Nephron progenitor cell (in vitro differentiated cells): ENCODE results near the gene POC5.

ENCODE experiments used
- DNase-seq: peaks from one replicate; pipeline ENCODE4 v3.0.0; 2021
- H3K27ac Mint-ChIP-seq: 2 replicates; pipeline ENCODE4 v1.8.0; 2021; ENCODE audit warnings: mild to moderate bottlenecking, moderate library complexity, mixed read lengths
- H3K27me3 Mint-ChIP-seq: 2 replicates; pipeline ENCODE4 v1.8.0; 2021; ENCODE audit warnings: mild to moderate bottlenecking, low read depth, mixed read lengths; ENCODE audit not compliant: poor library complexity
- H3K36me3 Mint-ChIP-seq: 2 replicates; pipeline ENCODE4 v1.8.0; 2021; ENCODE audit warnings: low read depth, mixed read lengths
- H3K4me1 Mint-ChIP-seq: 2 replicates; pipeline ENCODE4 v1.8.0; 2021; ENCODE audit warnings: mixed read lengths
- H3K4me3 Mint-ChIP-seq: 2 replicates; pipeline ENCODE4 v1.8.0; 2021; ENCODE audit warnings: mild to moderate bottlenecking, moderate library complexity, mixed read lengths
- H3K9me3 Mint-ChIP-seq: 2 replicates; pipeline ENCODE4 v1.8.0; 2021; ENCODE audit warnings: mild to moderate bottlenecking, moderate library complexity, mixed read lengths
- CTCF ChIP-seq: fragments of 200-600 bp; sonication (generic); IDR thresholded peaks from 2 replicates; pipeline ENCODE4 v1.5.0; 2021; ENCODE audit warnings: antibody characterized with exemption

POC5 gene

GRCh38 chr5:75712091-75712490, 5.1 kb downstream of the POC5 start:
- H3K4me3 Mint-ChIP-seq: no peak overlapping the region
- H3K27me3 Mint-ChIP-seq: no peaks in the 10 kb centered on the region
- no peak for TF ChIP-seq CTCF
- H3K9me3 Mint-ChIP-seq: no peaks in the 10 kb centered on the region
- no peak for DNase-seq
- H3K4me1 Mint-ChIP-seq: peaks cover 22% of the 10 kb centered on the region
- no peak overlapping the region for H3K27ac Mint-ChIP-seq
- H3K36me3 Mint-ChIP-seq: peaks cover 24% of the 10 kb centered on the region

- H3K27me3 Mint-ChIP-seq: no peaks in the 10 kb centered on the region
- H3K9me3 Mint-ChIP-seq: no peaks in the 10 kb centered on the region
- H3K4me1 Mint-ChIP-seq: peaks cover 17% of the 10 kb centered on the region
Observed at GRCh38 chr5:75711151-75711550, 6.1 kb downstream of the POC5 start.

GRCh38 chr5:75710637-75711036, 6.6 kb downstream of the POC5 start:
- no peaks in the 10 kb centered on the region for H3K9me3 Mint-ChIP-seq
- no peak for DNase-seq
- TF ChIP-seq CTCF: no peak
- no peak overlapping the region for H3K27ac Mint-ChIP-seq
- H3K4me3 Mint-ChIP-seq: no peak overlapping the region
- peaks cover 12% of the 10 kb centered on the region for H3K4me1 Mint-ChIP-seq
- peaks cover 24% of the 10 kb centered on the region for H3K36me3 Mint-ChIP-seq
- H3K27me3 Mint-ChIP-seq: no peaks in the 10 kb centered on the region

More at GRCh38 chr5:75711151-75711550, 6.1 kb downstream of the POC5 start:
- Mint-ChIP-seq H3K4me3 (no peak overlapping the region), H3K36me3 (peaks cover 24% of the 10 kb centered on the region), H3K27ac (no peak overlapping the region)
- TF ChIP-seq CTCF: no peak
- DNase-seq: no peak

GRCh38 chr5:75707911-75708509, 9.2 kb downstream of the POC5 start:
- H3K27me3 Mint-ChIP-seq: no peaks in the 10 kb centered on the region
- TF ChIP-seq CTCF: no peak
- H3K9me3 Mint-ChIP-seq: no peaks in the 10 kb centered on the region
- DNase-seq: no peak
- peaks cover 32% of the 10 kb centered on the region for H3K36me3 Mint-ChIP-seq
- no peak overlapping the region for H3K4me3 Mint-ChIP-seq
- no peaks in the 10 kb centered on the region for H3K4me1 Mint-ChIP-seq
- no peak overlapping the region for H3K27ac Mint-ChIP-seq

GRCh38 chr5:75706775-75707174, 10.5 kb downstream of the POC5 start:
- peaks cover 40% of the 10 kb centered on the region for H3K36me3 Mint-ChIP-seq
- DNase-seq: no peak
- no peak for TF ChIP-seq CTCF
- H3K4me3 Mint-ChIP-seq: no peak overlapping the region
- no peaks in the 10 kb centered on the region for H3K9me3 Mint-ChIP-seq
- H3K4me1 Mint-ChIP-seq: no peaks in the 10 kb centered on the region
- H3K27me3 Mint-ChIP-seq: no peaks in the 10 kb centered on the region
- no peak overlapping the region for H3K27ac Mint-ChIP-seq

- DNase-seq: no peak
- no peaks in the 10 kb centered on the region for H3K4me1 Mint-ChIP-seq
Observed at GRCh38 chr5:75706016-75706415, 11.2 kb downstream of the POC5 start.

More at GRCh38 chr5:75706016-75706415, 11.2 kb downstream of the POC5 start:
- H3K9me3 Mint-ChIP-seq: no peaks in the 10 kb centered on the region
- H3K27me3 Mint-ChIP-seq: no peaks in the 10 kb centered on the region
- no peak for TF ChIP-seq CTCF
- H3K4me3 Mint-ChIP-seq: no peak overlapping the region
- H3K36me3 Mint-ChIP-seq: peaks cover 39% of the 10 kb centered on the region
- no peak overlapping the region for H3K27ac Mint-ChIP-seq
